HG02571 (cell line): ENCODE results near the gene MARF1.
"Not testable (repeated sequence)": the region's sequence is repeated elsewhere in the genome, so short reads cannot be mapped to it uniquely, and the experiment has no call there.

Experiments used
- ATAC-seq: cut with Tn5 transposase; IDR thresholded peaks from one replicate; pipeline ENCODE4 v1.9.1; 2021; ENCODE audit warnings: mild to moderate bottlenecking, moderate library complexity; ENCODE audit not compliant: unreplicated experiment

MARF1 gene

GRCh38 chr16:15621889-15622288, 21.1 kb downstream of the MARF1 start:
- no peak for ATAC-seq

GRCh38 chr16:15621456-15621855, 21.5 kb downstream of the MARF1 start:
- ATAC-seq, result no peak

DNA sequence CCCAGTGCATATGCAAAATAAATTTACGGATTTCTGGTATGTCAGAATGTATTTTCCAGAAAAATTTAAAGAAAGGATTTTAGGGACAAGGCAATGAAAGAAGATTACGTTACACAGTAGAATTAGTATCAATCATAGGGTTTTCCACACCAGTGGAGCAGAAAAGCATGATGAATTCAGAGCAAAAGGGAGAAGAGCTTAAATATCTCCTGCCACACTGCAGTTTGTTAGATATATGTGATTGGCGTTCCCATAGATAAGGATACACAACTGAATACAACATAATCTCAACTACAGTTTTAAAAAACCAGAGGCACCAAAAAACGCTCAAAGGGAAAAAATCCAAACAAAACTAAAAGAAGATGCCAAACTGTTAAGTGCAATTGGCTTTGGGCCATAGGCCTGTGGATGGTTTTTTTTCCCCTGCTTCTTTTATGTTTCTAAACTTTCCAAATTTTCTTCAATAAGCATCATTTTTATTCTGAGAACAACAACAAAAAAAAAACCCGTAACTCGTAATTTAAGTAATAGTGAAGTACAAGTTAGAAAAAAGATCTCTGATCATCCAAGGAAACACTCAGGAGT, 22.3 kb downstream of the MARF1 start:
- ATAC-seq, result no peak

DNA sequence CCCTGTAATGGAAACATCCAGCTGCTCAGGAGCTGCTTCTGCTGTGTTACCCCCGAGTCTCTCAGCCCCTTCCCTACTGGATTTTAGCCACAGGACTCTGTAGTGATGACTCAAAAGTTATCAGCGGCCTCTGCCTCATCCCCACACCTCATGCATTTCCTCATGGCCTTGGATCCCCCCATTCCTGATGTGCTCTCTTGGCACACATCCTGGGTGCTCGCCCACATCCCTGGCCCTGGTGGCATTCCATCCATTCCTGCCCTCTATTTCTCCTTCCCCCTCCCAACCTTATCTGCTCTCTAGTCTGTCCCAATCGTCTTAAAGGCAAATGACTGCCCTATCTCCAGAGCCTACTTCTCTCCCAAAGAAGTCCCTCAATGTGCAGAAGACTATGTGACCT, 24.6 kb downstream of the MARF1 start:
- no peak for ATAC-seq

- no peak for ATAC-seq
Measured at GRCh38 chr16:15617901-15618300, 25.1 kb downstream of the MARF1 start.

- ATAC-seq, result no peak
Measured at GRCh38 chr16:15616475-15617165, 26.3 kb downstream of the MARF1 start.

GRCh38 chr16:15616012-15616411, 26.9 kb downstream of the MARF1 start:
- no peak for ATAC-seq

DNA sequence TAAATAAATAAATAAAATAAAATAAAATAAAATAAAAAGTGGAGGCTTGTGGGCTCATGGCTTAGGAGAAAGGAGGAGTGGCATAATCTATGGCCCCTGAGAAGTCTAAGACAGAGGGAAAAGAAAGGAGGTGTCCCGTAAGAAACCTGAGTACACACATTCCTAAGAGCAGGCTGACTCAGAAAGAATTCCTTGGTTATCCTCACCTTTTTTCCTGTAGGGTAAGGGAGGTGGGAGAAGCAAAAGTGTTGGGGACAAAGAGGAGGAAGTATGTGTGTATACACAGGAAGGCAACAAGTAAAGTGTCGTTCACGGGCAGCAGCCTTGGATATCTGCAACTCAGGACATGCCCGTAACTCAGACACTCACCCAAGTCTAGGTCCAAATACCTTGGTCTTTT, 29.3 kb downstream of the MARF1 start:
- ATAC-seq, result no peak

DNA sequence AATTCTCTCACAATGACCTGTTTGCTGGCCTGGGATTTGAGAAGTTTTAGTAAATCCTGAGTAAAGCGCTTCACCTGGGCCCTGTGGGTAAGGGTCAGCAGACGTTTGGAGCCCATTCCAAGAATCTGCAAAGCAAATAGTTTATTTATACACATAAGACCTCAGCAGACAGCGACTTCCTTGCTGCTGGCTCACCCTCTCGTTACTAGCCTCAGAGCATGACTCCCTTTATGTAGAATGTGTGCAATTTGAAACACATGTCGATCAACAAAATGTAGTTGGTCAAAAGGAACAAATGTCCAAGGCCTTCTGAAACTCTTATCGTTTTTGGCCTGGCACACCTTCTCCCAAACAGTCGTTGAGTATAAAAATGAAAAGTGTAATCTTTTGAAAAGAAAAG, 31.3 kb downstream of the MARF1 start:
- ATAC-seq, result no peak

DNA sequence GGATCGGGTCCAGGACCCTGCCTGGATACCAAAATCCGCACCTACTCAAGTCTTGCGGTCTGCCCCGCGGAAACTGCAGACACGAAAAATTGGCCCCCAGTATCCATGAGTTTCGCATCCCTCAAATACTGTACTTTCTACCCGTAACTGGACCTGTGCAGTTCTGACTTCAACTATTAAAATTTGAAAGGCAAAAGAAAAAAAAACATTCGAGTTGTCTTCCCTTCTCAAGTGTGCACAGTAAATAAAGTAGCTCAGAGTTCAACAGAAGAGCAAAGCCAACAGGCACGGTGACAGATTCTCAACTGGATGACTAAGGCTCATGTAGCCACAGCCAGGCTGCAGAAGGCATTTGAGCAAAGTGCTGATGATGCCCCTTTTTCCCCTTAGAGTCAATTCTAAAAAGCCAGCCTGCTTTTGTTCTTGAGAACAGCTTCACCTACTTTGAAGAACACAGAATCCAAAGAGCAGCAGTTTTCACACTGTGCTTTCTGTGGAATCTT, 32.5 kb downstream of the MARF1 start:
- ATAC-seq, result no peak

DNA sequence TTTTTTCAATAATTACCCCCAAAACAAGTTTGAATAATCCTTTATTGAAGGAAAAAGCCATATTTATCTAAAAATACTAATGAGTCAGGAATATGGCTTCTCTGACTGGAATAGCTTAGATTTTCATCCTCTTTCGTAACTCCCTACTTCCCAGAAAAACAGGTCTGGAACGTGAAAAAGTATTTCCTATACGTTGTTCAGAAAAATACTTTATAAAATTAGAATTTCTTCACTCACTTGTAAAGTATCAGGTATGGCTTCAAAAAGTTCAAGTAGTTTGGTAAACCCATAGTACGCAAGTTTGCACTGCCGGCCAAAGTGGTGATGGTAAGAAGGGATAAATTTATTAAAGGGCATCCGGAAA, 33.7 kb downstream of the MARF1 start:
- ATAC-seq, result no peak

DNA sequence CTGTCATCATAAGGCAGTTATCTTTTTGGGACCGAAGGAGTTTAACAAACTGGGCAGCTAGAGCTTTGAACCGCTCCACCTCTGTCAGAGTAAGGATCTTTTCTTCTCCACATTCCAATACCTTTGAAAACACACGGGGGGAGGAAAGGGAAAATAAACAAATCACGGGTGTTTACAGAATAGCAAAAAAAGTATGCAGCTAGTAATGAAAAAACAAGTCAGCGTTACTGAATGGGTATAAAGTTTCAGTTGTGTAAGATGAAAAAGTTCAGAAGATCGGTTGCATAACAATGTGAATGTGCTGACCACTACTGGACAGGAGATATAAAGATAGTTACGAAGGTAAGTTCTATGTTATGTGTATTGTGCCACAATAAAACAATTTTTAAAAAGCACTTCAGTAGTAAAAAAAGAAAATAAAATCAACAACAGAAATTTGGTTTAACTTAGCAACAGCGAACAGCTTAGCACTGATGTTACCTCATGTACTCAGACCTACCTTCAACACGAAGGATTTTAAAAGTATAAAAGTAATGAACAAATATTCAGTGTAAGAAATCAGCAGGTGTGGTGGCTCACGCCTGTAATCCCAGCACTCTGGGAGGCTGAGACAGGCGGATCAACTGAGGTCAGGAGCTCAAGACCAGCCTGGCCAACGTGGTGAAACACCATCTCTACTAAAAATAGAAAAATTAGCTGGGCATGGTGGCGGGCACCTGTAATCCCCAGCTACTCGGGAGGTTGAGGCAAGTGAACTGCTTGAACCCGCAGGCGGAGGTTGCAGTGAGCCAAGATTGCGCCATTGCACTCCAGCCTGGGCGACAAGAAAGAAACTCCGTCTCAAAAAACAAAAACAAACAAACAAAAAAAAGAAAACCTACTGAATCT, 34.3 kb downstream of the MARF1 start:
- ATAC-seq, result no peak

- ATAC-seq, result no peak
Measured at GRCh38 chr16:15607700-15608396, 35.1 kb downstream of the MARF1 start.

DNA sequence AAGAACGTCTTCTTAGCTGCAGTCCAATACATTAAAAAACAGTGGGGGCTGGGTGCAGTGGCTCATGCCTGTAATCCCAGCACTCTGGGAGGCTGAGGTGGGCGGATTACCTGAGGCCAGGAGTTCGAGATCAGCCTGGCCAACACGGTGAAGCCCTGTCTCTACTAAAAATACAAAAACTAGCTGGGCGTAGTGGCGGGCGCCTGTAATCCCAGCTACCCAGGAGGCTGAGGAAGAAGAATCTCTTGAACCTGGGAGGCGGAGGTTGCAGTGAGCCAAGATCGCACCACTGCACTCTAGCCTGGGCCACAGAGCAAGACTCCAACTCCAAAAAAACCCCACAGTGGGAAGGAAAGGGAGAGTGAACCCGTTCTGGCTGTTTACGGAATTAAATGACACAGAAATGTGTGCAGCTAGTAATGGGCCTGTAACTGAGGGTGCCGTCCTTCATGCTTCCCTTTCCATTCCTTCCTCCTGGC, 35.7 kb downstream of the MARF1 start:
- not testable (repeated sequence) for ATAC-seq

- no peak for ATAC-seq
Measured at GRCh38 chr16:15606518-15607220, 36.3 kb downstream of the MARF1 start.

DNA sequence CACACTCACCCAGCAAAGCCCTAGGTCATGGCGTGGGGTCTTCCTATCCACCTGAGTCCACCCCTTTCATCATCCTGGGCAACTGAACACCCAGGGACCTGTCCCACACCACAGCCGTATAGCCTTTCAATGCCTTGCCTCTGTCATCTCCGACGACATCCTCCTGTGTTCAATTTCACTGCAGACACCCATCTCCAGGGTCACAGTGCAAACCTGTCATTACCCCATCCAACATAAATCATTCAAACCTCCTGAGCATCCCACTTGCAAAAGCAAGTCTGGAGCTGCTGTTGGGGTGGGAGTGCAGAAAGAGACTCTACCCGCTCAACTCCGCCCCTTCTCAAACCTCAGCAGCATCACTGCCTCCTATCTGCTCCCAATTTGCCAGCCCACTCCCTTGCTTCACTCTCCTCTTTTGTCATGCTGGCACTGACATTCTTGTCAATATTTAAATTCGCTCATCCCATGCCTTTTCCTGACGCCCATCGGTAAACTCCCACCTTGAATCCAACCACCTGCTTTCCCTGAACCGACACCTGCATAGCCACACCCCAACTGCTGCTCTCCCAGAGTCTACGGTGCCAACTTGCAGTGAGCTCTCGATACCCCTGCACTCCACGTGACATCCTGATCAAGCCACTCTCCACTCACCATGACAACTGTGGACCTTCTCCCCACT, 37.0 kb downstream of the MARF1 start:
- no peak for ATAC-seq

GRCh38 chr16:15604460-15605440, 38.2 kb downstream of the MARF1 start:
- ATAC-seq, result no peak

- no peak for ATAC-seq
Measured at GRCh38 chr16:15602285-15603044, 40.5 kb downstream of the MARF1 start.
